CD14-positive monocyte (primary cell): Measurements from ENCODE around the gene RBP5. TPM values are rescaled to one million over a fixed set of nuclear protein-coding genes. Genes with fewer than 3 reads are reported as not detected.

Experiments
- DNase-seq, 3 donors: peaks; one replicate each; pipeline ENCODE4 v3.0.0-alpha.2; 2011 to 2022
- H2AFZ ChIP-seq: 2 replicates; pipeline ENCODE4 v1.6.0; 2012; ENCODE audit warnings: mild to moderate bottlenecking, low read depth, low read length, inconsistent platforms; ENCODE audit not compliant: insufficient read depth, poor library complexity, severe bottlenecking
- H3K27ac ChIP-seq, 2 donors: 1 replicate in 1 of 2; 2 replicates in 1 of 2; pipeline ENCODE4 v1.5.1; 2012 to 2013; ENCODE audit warnings: low read length in 2 of 2, control low read depth in 1 of 2, inconsistent platforms in 1 of 2, low read depth in 1 of 2, mild to moderate bottlenecking in 1 of 2
- H3K27me3 ChIP-seq, 2 donors: one replicate each; pipeline versions ENCODE4 v1.6.0 to v1.6.1; 2011 to 2013; ENCODE audit warnings: low read length in 2 of 2; ENCODE audit not compliant: control insufficient read depth in 2 of 2, insufficient read depth in 2 of 2
- H3K36me3 ChIP-seq, 2 donors: replicated peaks in 1 of 2; 1 replicate in 1 of 2; 2 replicates in 1 of 2; pipeline versions ENCODE4 v1.5.1 to v1.6.1; 2012 to 2013; ENCODE audit warnings: low read length in 2 of 2, control low read depth in 1 of 2, inconsistent platforms in 1 of 2, mild to moderate bottlenecking in 1 of 2; ENCODE audit not compliant: insufficient read depth in 2 of 2, control insufficient read depth in 1 of 2
- H3K4me1 ChIP-seq, 2 donors: 1 replicate in 1 of 2; 2 replicates in 1 of 2; pipeline versions ENCODE4 v1.5.1 to v1.6.1; 2012 to 2013; ENCODE audit warnings: low read length in 2 of 2, control low read depth in 1 of 2, inconsistent platforms in 1 of 2, mild to moderate bottlenecking in 1 of 2, moderate library complexity in 1 of 2; ENCODE audit not compliant: insufficient read depth in 2 of 2, control insufficient read depth in 1 of 2
- H3K4me2 ChIP-seq: replicated peaks from 2 replicates; pipeline ENCODE3; 2012; ENCODE audit warnings: low read length, moderate library complexity, mild to moderate bottlenecking; ENCODE audit not compliant: poor library complexity, severe bottlenecking; ENCODE audit errors: extremely low read depth
- H3K4me3 ChIP-seq, 3 experiments: fragments of 200-600 bp in 1 of 3; sonication (generic) in 1 of 3; replicated peaks in 1 of 3; 1 replicate in 2 of 3; 2 replicates in 1 of 3; pipeline ENCODE4 v1.5.1; 2011 to 2013; ENCODE audit warnings: low read length in 3 of 3, mild to moderate bottlenecking in 3 of 3, control low read depth in 2 of 3, low read depth in 2 of 3, inconsistent platforms in 1 of 3, moderate library complexity in 1 of 3
- H3K79me2 ChIP-seq: 2 replicates; pipeline ENCODE4 v1.6.0; 2012; ENCODE audit warnings: mild to moderate bottlenecking, control low read depth, inconsistent platforms, low read length, moderate library complexity; ENCODE audit not compliant: insufficient read depth
- H3K9ac ChIP-seq: 2 replicates; pipeline ENCODE4 v1.6.0; 2017; ENCODE audit warnings: low read length, mild to moderate bottlenecking; ENCODE audit not compliant: insufficient read depth, poor library complexity, severe bottlenecking
- H3K9me3 ChIP-seq, 2 donors: replicated peaks in 1 of 2; 1 replicate in 1 of 2; 2 replicates in 1 of 2; pipeline versions ENCODE4 v1.5.1 to v1.6.1; 2012 to 2013; ENCODE audit warnings: low read length in 2 of 2, control low read depth in 1 of 2; ENCODE audit not compliant: control insufficient read depth in 1 of 2, insufficient read depth in 1 of 2
- H4K20me1 ChIP-seq: 2 replicates; pipeline ENCODE4 v1.6.0; 2012; ENCODE audit warnings: mild to moderate bottlenecking, low read length, control low read depth, moderate library complexity; ENCODE audit not compliant: insufficient read depth
- H3K27ac Mint-ChIP-seq, 7 donors: one replicate each; pipeline ENCODE4 v1.8.0; 2020; ENCODE audit warnings: mild to moderate bottlenecking in 7 of 7, mixed read lengths in 7 of 7, moderate library complexity in 6 of 7, inconsistent platforms in 2 of 7
- H3K27me3 Mint-ChIP-seq, 3 donors: one replicate each; pipeline ENCODE4 v1.8.0; 2021 to 2022; ENCODE audit warnings: low read depth in 3 of 3, mild to moderate bottlenecking in 3 of 3, mixed read lengths in 3 of 3, moderate library complexity in 3 of 3, inconsistent platforms in 1 of 3
- H3K36me3 Mint-ChIP-seq, 2 donors: one replicate each; pipeline ENCODE4 v1.8.0; 2020; ENCODE audit warnings: mixed read lengths in 2 of 2, inconsistent platforms in 1 of 2, mild to moderate bottlenecking in 1 of 2
- H3K4me1 Mint-ChIP-seq: one replicate; pipeline ENCODE4 v1.8.0; 2020; ENCODE audit warnings: mild to moderate bottlenecking, mixed read lengths
- H3K4me3 Mint-ChIP-seq, 2 donors: one replicate each; pipeline ENCODE4 v1.8.0; 2020; ENCODE audit warnings: mild to moderate bottlenecking in 2 of 2, mixed read lengths in 2 of 2, moderate library complexity in 1 of 2
- H3K9me3 Mint-ChIP-seq, 7 donors: one replicate each; pipeline ENCODE4 v1.8.0; 2020 to 2022; ENCODE audit warnings: mixed read lengths in 7 of 7, mild to moderate bottlenecking in 6 of 7, moderate library complexity in 6 of 7, inconsistent platforms in 2 of 7
- WGBS: methylation state at CpG from one replicate; pipeline ENCODE4 v1.1.5; 2013; ENCODE audit warnings: missing lambda C conversion rate; ENCODE audit not compliant: insufficient coverage; 5-methylcytosine and 5-hydroxymethylcytosine counted together
- intact Hi-C, 2 donors: fragments of 100-400 bp; cut with micrococcal nuclease; formaldehyde crosslinking; loops; one replicate each; pipeline versions ENCODE4 v1.15.0 to v1.15.1; 2023
- polyA plus RNA-seq, 3 donors: library from polyadenylated mRNA; depleted of rRNA in 1 of 3; unstranded in 2 of 3; stranded (reverse) in 1 of 3; fragments of 300-500 nt in 2 of 3; fragments of >200 nt in 1 of 3; fragmentation: Illumina TruSeq in 2 of 3; gene quantifications; 1 replicate in 2 of 3; 2 replicates in 1 of 3; pipeline ENCODE4 v1.2.3, GENCODE V29; 2012 to 2021
- TF ChIP-seq, protein P1 (sequence below): fragments of 200-600 bp; IDR thresholded peaks from one replicate; pipeline ENCODE4 v1.8.0; 2022; ENCODE audit warnings: antibody characterized with exemption, mild to moderate bottlenecking

RBP5 gene
- polyA plus RNA-seq, 3 donors, result not detected

DNA sequence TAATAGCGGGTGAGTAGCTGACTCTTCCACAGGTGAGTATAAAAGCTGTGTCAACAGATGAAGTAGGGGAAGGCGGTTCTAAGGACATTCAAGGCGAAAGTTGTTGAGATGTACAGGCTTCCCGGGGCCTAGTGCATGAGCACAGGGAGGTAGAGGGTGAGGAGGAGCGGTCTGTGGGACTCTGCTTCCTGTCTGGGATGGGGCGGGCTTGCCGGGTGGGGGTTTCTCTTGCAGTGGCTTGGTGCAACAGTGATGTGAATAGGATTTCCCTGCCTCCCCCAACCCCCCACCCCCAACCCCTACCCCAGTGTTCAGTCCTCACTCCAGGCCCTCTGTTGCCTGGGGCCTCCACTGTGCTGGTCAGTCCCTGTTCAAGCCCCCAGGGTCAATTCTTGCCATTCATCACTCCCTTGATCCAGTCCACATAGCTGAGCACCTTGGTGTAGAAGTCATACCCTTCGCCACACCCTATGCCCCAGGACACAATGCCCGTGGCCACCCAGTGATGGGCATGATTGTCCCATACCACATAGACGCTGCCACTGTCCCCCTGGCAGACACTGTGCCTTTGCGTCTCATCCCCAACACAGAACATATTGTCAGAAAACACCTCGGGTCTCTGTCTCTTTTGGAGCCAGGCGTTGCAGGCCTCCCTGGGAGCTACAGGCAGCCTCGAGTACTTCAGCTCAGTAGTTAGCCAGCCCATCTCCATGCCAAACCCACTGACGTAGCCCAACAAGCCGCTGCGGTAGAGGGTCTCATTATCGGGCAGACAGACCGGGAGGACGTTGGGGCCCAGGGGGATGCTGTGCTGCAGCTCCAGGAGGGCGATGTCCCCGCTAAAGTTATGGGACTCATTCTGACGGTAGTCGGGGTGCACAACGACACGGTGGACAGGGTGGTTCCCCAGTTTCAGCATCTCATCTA is 32.4 kb downstream of the RBP5 start:
- 93% methylated on average over 21 of the region's 26 CpGs for WGBS

DNA sequence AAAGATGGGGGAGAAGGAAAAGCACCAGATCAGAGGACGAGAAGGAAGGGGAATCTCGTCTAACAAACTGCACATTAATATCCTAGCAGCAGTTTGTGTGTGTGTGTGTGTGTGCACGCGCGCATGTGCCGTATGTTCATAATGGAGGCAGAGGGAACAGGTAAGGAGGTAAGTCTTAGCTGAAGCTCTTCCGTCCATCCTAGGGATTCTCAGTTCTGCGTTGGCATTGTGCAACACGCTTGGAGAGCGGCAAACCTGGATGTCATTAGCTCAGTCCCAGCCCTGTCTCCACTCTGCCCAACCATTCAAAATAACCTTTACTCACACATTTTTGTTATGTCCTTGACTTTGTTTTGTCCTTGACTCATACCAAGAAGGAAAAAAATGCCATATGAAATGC is 34.8 kb downstream of the RBP5 start:
- Histone ChIP-seq H3K79me2 (no peaks in the 10 kb centered on the region), H3K4me1 (peaks cover 0 to 3% of the 10 kb centered on the region in 2 donors), H4K20me1 (no peaks in the 10 kb centered on the region), H3K4me3 (no peak overlapping the region), H3K27me3 (peaks cover 0 to 2% of the 10 kb centered on the region in 2 donors), H3K27ac (no peak overlapping the region), H3K36me3 (peaks cover 5 to 16% of the 10 kb centered on the region in 2 donors), H2AFZ (no peak overlapping the region), H3K4me2 (no peak overlapping the region), H3K9ac (no peak overlapping the region), H3K9me3 (no peaks in the 10 kb centered on the region)
- DNase-seq, result no peak
- Mint-ChIP-seq H3K36me3 (peaks cover 20 to 25% of the 10 kb centered on the region in 2 donors), H3K4me1 (peaks cover 12% of the 10 kb centered on the region), H3K4me3 (no peak overlapping the region), H3K9me3 (peaks cover 0 to 1% (median 0%) of the 10 kb centered on the region in 7 donors), H3K27ac (no peak overlapping the region), H3K27me3 (peaks cover 6 to 17% (median 9%) of the 10 kb centered on the region in 3 donors)
- TF ChIP-seq, protein P1, sequence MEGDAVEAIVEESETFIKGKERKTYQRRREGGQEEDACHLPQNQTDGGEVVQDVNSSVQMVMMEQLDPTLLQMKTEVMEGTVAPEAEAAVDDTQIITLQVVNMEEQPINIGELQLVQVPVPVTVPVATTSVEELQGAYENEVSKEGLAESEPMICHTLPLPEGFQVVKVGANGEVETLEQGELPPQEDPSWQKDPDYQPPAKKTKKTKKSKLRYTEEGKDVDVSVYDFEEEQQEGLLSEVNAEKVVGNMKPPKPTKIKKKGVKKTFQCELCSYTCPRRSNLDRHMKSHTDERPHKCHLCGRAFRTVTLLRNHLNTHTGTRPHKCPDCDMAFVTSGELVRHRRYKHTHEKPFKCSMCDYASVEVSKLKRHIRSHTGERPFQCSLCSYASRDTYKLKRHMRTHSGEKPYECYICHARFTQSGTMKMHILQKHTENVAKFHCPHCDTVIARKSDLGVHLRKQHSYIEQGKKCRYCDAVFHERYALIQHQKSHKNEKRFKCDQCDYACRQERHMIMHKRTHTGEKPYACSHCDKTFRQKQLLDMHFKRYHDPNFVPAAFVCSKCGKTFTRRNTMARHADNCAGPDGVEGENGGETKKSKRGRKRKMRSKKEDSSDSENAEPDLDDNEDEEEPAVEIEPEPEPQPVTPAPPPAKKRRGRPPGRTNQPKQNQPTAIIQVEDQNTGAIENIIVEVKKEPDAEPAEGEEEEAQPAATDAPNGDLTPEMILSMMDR, result no peak
- intact Hi-C loops, result loop anchor here (5.0 to 10.0 kb wide), 2 partner anchors 69 to 172 kb away; no protein-coding TSS in a partner anchor
- 60% methylated on average over 1 of the region's 10 CpGs for WGBS

More for the DNA sequence above, 32.4 kb downstream of the RBP5 start:
- H3K4me2 ChIP-seq, result no peak overlapping the region
- H4K20me1 ChIP-seq, result peaks cover 4% of the 10 kb centered on the region
- H3K4me1 Mint-ChIP-seq, result peaks cover 20% of the 10 kb centered on the region
- H3K4me3 Mint-ChIP-seq, result no peak overlapping the region
- no peaks in the 10 kb centered on the region for H3K79me2 ChIP-seq
- H3K27me3 Mint-ChIP-seq, result peaks cover 5 to 17% (median 7%) of the 10 kb centered on the region in 3 donors
- H3K27ac ChIP-seq, result no peak overlapping the region
- peaks cover 5 to 25% of the 10 kb centered on the region in 2 donors for H3K36me3 ChIP-seq
- DNase-seq, result no peak
- TF ChIP-seq, protein P1, result no peak
- no peak overlapping the region for H3K27ac Mint-ChIP-seq
- peaks cover 11 to 12% of the 10 kb centered on the region in 2 donors for H3K4me1 ChIP-seq
- H3K27me3 ChIP-seq, result peaks cover 0 to 2% of the 10 kb centered on the region in 2 donors
- intact Hi-C loops, result loop anchor here in 1 of 2 donors (10.0 kb wide), 1 partner anchor 71 kb away; no protein-coding TSS in a partner anchor
- H3K9me3 Mint-ChIP-seq, result peaks cover 0 to 1% (median 0%) of the 10 kb centered on the region in 7 donors
- no peak overlapping the region for H3K4me3 ChIP-seq
- peaks cover 25 to 28% of the 10 kb centered on the region in 2 donors for H3K36me3 Mint-ChIP-seq
- H3K9ac ChIP-seq, result no peak overlapping the region
- no peak overlapping the region for H2AFZ ChIP-seq
- H3K9me3 ChIP-seq, result no peaks in the 10 kb centered on the region
